Measurements from ENCODE around the gene UBE3C. TPM values are rescaled to one million over a fixed set of nuclear protein-coding genes. Genes with fewer than 3 reads are reported as not detected.
"Not testable (repeated sequence)": the region's sequence is repeated elsewhere in the genome, so short reads cannot be mapped to it uniquely, and the experiment has no call there.

UBE3C gene
- total RNA-seq (2014; rRNA removed; shearing (Covaris generic)) = 73.1 and 78.4 TPM in 2 replicates

DNA sequence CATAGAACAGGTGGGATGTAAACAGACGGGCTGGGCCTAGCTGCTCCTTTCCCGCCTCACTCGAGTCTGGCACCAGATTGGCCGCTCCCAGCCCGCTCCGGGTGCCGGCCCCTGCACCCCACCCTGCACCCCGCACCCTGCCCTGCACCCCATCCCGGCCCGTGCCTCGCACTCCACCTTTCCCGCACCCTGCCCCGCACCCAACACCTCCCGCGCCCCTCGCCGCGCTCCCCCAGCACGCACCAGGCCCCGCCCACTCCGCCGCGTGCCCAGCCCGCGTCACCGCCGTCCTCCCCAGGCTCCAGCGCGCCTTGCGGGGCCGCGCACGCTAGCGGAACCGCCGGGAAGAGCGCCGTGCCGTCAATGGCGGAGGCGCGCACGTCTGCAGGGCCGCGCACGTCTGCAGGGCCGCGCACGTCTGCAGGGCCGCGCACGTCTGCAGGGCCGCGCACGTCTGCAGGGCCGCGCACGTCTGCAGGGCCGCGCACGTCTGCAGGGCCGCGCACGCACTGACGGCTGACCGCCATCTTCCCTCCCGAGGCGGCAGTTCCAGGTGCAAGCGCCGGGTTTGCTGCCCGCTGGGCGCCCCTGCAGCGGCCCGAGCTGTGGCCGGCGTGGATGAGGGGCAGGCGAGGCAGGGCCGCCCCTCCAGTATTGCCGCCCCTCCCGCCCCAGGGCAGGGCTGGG lies at the start of gene UBE3C:
Gene UBE3C, plus strand, starts transcription at position 503 of the 687 bp plus-strand sequence. CDS start 347 bp downstream, outside the sequence.
- DNase-seq (ENCODE audit: low read depth) = peak; percentile 89

DNA sequence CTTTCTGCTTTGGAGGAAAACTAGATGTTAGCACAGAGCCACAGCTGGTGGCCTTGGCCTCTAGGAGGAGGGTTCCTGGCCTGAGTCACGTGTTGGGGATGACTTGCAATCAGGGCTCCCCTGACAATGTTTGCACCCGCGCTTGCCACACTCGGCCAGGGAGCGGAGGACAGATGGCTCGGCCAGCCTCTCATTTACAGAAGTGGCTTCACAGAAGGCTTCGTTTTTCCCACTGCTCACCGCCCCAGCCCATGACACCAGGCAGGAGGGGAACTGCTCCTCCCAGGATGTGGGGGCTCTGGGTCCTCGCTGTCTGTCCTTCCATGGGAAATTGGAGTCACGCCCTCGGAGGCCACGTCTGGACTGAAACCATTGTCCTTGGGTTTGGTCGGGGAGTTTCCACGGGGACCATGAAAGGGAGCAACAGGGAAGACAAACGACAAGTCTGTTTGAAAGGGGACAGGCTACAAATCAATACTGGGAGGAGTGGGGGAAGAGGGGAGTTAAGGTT lies 49.6 kb upstream of the UBE3C start:
- DNase-seq (ENCODE audit: low read depth) = no peak

DNA sequence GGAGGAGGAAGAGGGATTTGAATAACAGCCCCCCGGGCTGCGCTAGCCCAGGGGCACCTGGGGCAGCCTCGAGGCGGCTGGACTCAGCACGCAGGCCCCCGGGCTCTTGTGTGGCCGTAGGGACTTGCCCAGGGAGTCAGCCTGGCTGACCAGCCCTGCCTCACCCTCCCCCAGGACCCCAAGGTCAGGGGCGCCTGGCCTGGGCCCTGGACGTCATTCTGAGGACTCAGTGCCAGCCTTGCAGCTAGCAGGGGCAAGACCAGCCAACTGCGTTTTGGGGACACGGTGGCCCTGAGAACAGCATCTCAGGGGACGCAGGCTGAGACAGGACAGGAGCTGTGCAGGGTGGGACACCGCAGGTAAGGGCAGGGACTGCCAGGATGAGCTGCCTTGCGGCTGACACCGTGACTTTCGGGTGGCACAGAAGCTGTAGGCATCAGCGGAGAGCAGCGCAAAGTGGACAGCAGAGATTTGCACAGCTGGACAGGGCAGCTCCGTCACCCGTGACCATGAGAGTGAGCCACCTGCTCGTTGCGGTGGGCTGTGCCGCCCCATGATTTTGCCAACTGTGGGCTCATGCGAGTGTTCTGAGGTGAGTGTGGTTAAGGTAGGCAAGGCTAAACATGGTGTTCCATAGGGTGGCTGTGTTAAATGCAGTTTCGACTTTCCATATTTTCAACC lies 48.1 kb upstream of the UBE3C start:
- no peak for DNase-seq (ENCODE audit: low read depth)

DNA sequence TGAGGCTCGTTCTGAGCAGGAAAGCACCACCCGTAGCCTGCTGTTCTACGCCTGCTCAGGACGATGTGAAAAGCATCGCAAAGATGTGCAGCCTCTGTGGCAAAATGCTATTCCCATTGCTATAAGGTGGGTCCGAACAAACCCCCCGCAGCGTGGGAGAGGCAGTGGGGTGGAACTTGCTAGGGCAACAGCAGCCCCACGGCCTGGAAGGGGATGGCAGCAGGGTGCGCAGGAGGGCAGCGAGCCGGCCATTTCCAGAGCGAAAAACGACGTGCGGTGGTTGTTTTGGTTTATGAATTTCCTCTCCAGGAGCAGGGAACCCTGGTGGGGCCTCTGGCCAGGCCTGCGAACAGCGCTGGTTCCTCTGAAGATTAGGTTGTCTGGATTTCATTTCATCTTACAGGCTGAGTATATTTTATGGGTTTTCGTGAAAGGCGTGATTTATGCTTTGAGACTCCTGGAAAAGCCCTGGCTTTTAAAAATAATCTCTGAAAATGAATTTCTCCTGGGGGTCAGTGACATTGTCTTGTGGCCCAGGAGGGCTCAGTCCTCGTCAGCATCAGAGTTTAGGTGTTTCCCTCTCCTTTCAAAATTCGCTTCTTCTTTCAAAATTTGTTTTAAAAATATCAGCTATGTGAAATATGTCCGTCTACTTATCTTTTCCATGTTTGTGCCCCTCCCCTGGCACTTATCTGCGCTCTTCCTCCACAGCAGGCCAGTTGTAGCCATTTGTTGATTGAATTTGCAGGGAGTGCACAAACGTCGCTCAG lies 42.3 kb upstream of the UBE3C start:
- DNase-seq (ENCODE audit: low read depth) = no peak

DNA sequence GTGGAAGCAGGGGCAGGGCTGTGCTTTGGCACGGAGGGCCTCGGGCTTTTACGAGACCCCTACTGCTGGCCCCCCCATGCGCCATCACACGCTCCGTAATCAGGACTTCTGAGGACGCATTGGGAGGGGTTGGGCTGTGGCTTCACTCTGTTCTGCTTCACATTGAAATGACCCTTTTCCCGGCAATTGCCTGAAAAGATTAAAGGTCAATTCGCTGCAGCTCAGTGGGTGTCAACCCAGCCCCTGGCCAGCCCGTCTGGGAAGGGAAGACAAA lies 41.7 kb upstream of the UBE3C start:
- DNase-seq (ENCODE audit: low read depth) = no peak

DNA sequence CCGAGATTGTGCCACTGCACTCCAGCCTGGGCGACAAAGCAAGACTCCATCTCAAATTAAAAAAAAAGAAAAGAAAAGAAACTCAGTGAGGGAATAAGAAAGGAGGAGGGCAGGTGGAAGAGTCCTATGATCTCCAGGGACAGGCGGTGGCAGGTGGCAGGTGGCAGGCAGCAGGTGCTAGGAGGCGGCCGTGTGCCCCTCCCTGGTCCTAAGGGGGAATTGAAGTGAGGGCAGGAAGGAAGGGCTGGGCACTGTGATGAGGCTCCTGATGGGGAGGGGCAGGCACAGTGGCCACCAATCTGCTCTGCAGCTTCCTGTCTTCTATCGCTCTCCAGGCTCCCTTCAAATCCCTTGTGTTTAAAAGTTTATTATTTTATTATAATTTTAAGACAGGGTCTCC lies 41.2 kb upstream of the UBE3C start:
- DNase-seq (ENCODE audit: low read depth) = no peak

DNA sequence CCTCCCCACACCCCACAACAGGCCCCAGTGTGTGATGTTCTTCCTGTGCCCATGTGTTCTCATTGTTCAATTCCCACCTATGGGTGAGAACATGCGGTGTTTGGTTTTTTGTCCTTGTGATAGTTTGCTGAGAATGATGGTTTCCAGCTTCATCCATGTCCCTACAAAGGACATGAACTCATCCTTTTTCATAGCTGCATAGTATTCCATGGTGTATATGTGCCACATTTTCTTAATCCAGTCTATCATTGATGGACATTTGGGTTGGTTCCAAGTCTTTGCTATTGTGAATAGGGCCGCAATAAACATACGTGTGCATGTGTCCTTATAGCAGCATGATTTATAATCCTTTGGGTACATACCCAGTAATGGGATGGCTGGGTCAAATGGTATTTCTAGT lies 38.7 kb upstream of the UBE3C start:
- DNase-seq (ENCODE audit: low read depth) = not testable (repeated sequence)

DNA sequence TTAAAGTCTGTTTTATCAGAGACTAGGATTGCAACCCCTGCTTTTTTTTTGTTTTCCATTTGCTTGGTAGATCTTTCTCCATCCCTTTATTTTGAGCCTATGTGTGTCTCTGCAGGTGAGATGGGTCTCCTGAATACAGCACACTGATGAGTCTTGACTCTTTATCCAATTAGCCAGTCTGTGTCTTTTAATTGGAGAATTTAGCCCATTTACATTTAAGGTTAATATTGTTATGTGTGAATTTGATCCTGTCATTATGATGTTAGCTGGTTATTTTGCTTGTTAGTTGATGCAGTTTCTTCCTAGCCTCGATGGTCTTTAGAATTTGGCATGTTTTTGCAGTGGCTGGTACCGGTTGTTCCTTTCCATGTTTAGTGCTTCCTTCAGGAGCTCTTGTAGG lies 35.1 kb upstream of the UBE3C start:
- DNase-seq (ENCODE audit: low read depth) = not testable (repeated sequence)

DNA sequence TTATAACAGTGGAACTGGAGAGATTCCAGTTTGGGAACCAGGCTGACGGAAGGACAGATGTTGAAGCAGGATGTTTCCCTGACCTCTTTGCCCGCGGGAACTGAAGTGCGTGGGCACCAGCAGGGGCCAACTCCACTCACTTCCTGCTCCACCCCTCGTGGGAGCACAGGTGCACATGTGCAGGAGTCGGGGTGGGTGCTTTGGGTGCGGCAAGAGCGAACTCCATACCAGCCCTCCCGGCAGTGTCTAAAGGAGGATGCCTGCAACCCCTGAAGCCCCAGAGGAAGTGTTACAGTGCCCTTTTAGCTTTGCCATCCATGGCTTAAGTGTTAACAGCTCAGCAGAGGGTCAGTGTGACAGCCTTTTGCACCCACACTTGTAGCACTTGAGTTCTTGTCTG lies 27.4 kb upstream of the UBE3C start:
- peak; percentile 17 for DNase-seq (ENCODE audit: low read depth)

DNA sequence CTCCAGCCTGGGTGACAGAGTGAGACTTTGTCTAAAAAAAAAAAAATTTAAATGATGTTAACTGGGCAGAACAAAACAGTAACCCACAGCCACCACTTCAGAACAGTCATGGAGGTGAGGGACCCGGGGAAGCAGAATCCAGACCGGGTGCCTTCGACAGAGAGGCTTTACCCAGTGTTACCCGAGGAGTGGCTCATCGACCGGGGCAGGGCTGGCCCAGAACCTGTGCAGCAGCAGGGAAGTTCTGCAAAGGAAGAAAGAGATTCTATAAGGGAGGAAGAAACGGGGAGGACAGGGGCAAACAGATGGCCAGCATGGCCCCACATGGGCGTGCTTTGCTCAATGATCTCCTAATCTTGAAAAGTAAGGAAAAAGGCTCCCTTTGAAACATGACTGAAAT lies 26.0 kb upstream of the UBE3C start:
- DNase-seq (ENCODE audit: low read depth) = no peak

DNA sequence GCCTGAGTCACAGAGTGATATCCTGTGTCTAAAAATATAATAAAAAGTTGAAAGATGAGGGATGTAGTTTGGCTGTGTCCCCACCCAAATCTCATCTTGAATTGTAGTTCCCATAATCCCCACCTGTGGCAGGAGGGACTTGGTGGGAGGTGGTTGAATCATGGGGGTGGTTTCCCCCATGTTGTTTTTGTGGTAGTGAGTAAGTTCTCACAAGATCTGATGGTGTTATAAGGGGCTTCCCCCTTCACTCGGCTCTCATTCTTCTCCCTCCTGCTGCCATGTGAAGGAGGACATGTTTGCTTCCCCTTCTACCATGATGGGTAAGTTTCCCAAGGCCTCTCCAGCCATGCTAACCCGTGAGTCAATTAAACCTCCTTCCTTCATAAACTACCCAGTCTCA lies 25.1 kb upstream of the UBE3C start:
- no peak for DNase-seq (ENCODE audit: low read depth)

DNA sequence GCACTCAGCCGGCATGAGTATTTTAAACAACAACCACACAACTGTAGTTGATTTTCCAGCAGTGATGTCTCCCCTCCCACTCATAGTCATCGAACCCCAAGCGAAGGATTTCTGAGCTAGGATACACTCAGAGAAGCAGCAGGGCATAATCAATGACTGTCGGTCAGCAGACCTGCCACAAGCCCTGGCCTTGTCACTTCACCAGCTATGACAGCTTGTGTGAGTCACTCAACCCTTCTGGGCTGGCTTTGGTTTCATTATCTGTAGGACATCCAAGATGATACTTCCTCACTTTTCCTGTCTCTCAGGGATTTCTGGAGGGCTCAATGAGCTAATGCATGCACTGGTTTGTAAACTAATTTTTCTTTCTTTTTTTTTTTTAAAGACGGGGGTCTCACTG lies 22.0 kb upstream of the UBE3C start:
- peak; percentile 42 for DNase-seq (ENCODE audit: low read depth)

DNA sequence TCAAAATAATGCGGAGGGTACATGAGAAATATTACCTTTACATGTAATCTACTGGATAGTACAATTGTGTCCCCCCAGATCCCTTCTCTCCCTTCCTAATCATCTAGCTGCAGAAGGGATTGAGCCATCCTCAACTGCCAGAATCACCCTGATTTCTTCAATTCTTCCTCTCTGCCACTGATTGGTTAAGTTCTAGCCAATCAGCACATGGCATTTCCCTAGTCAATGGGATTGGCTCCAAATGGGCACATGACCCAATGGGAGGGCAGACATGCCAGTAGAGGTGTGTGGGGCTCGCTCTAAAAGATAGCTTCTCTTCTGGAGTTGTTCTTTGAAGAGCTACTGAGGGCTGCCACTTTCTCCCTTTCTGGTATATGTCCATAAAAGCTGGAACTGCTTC lies 20.9 kb upstream of the UBE3C start:
- DNase-seq (ENCODE audit: low read depth) = no peak

DNA sequence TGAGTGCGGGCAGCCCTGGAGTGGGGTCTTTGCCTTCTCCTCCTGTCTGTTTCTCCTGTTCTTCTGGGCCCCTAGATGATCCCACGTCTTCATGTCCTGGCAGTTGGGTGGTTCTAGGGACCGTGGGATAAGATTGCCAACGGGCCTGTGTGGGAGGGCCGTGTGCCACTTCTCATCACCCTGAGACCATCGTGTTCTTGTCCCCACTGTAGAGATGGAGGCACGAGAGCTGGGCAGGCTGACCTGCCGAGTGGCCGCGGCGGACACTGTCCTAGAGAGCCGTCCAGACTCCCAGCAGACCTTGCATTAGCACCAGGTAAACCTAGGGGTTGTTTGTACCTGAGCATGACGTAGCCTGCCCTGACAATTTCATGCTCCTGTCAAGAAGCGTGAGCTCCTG lies 18.5 kb upstream of the UBE3C start:
- DNase-seq (ENCODE audit: low read depth) = no peak

DNA sequence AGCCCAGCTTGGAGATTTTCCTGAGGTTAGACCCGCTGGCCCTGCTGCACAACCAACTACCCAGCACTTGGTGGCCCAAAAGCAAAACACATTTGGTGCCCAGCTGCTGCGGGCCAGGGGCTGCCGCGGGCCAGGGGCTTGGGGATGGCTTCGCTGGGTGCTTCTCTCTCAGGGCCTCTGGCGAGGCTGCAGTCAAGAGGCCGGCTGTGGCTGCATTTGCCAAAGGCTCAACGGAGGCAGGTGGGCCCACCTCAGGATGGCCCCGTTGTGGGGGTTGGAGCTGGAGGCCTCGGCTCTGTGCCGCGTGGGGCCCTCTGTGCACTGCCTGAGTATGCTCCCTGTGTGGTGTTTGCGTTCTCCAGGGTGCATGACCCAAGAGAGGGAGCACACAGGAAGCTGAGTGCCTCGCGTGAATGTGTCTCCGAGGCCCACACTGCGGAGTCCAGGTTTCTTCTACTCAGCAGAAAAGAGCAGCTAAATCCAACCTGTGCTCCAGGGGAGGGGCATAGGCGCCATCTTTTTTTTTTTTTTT lies 17.5 kb upstream of the UBE3C start:
- no peak for DNase-seq (ENCODE audit: low read depth)

DNA sequence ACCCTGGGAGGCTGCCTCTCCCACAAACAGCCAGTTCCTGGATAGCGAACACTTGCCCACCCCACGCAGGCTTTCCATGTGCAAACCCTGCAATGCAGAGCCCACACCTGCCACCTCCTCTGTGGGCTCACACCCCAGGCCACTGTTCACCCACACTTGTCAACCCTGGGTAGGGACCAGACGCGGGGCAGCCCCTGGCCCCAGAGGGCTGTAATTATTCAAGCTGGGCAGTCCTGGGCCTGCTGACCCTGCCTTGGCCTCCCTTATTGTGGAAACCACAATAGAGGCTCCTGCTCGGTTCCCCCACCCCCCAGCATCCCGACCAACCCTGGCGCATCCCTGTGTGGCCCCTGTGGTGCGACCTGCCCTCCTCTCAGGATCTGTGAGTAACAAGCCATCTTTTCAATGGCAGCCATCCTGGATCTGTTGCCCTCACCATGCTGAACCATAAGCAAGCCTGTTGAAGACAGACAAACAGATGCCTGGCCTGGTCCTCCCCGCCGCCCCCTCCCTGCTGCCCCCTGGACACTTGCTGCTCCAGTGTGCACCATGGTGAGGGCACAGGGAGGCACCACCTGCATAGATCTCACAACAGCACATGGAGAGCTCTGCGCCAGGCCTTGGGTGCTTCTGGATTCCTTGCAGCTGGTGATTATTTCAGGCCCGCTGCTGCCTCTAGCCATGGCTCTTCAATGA lies 15.8 kb upstream of the UBE3C start:
- DNase-seq (ENCODE audit: low read depth) = no peak

DNA sequence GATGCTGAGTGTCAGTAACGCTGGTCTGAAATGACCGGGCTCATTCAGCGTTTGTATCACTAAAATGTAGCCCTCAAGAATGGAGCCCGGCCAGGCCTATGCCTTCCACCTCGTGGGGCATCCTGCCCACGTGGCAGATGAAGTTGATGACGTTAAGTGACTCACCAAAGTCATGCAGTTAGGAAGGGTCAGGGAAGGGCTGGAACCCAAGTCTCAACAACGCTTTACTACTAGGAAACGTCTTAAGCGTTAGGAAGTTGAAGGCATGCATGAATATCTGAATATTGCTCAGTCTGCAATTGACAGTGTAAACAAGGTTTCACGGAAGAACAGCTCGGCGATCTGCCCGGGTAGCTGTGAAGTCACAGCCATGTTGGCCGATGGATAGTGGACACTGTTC lies 14.0 kb upstream of the UBE3C start:
- DNase-seq (ENCODE audit: low read depth) = no peak

DNA sequence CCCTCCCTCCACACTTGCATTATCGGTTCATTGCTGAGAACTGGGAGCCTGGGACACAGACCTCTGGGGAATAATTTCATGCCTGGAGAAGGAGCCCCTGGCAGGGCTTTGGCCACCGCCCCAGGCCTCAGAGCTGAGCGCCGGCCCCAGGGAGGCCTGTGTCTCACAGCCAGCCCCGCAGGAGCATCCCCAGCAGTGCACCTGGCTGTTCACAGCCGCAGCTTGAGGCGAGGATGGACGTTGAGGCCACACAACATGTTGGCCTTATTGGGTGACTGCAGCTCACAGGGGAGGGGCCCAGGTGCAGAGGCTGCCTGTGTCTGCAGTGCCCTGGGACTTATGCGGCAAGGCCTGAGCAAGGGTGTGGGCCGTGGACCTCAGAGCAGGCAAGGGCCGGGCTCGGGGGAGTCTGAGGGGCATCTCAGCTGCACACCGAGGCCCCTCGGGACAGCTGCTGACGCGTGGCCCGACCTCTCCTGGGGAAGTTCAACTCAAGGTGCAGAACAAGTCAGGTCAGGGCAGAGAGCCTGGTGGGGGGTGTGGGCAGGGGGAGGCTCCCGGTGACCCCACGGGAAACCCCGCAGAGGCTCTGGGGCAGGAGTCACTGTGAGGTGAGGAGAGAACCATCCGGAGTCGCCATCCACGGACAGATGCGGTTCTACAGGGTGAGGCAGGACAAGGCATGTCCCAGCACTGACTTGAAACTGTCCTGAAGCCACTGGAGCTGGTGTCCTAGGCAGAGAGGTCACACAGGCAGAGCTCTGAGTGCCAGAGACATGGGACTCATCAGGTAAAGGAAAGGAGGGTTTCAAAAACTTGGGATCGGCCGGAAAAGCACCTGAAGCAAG lies 13.1 kb upstream of the UBE3C start:
- no peak for DNase-seq (ENCODE audit: low read depth)

DNA sequence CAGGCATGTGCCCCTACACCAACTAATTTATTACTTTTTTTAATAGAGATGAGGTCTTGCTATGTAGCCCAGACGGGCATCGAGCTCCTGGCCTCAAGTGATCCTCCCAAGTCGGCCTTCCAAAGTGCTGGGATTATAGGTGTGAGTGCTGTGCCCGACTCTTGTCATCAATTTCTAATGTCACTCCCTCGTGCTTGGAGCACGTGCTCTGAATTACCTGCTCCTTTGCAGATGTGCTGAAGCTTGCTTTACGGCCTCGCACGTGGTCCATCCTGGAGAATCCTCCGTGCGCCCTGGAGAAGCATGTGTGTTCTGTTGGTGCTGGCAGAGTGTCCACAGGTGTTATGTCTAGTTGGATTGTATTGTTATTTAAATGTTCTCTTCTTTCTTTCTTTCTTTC lies 11.8 kb upstream of the UBE3C start:
- DNase-seq (ENCODE audit: low read depth) = no peak

DNA sequence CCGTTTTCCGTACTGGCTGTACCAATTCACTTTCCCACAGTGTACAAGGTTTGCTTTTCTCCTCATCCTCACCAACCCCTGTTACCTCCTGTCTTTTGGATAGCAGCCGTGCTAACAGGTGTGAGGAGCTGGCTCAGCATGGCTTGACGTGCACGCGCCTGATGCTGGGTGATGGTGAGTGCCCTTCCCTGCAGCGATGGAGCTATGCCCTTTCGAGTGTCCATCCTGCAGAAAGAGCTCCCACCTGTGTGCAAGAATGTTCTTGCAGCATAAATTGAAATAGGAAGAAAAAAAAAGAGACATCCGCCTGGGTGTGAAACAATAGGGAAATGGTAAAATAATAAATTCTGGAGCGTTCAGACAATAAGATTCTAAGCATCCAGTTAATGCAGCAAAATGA lies 9.5 kb upstream of the UBE3C start:
- no peak for DNase-seq (ENCODE audit: low read depth)

DNA sequence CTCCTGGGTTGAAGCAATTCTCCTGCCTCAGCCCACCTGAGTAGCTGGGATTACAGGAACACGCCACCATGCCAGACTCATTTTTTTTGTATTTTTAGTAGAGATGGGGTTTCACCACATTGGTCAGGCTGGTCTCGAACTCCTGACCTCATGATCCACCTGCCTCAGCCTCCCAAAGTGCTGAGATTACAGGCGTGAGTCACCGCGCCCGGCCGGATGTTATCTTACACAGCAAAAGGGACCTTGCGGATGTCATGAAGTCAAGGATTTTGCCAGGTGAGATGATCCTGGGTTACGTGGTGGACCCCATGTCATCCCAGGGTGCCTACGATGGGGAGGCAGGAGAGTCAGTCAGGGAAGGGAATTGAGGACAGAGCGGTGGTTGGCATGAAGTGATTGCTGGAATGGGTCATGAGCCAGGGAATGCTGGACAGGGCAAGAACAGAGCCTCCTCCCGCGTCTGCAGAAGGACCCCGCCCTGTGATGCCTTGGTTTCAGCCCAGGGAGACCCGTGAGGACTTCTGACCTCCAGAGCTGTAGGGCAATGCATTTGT lies 8.7 kb upstream of the UBE3C start:
- no peak for DNase-seq (ENCODE audit: low read depth)
